ENCODE results near the gene ANXA11. TPM values are rescaled to one million over a fixed set of nuclear protein-coding genes. Genes with fewer than 3 reads are reported as not detected.

Gene ANXA11
- total RNA-seq, 2 donors from 2014 or later, result 271 to 353 TPM

DNA sequence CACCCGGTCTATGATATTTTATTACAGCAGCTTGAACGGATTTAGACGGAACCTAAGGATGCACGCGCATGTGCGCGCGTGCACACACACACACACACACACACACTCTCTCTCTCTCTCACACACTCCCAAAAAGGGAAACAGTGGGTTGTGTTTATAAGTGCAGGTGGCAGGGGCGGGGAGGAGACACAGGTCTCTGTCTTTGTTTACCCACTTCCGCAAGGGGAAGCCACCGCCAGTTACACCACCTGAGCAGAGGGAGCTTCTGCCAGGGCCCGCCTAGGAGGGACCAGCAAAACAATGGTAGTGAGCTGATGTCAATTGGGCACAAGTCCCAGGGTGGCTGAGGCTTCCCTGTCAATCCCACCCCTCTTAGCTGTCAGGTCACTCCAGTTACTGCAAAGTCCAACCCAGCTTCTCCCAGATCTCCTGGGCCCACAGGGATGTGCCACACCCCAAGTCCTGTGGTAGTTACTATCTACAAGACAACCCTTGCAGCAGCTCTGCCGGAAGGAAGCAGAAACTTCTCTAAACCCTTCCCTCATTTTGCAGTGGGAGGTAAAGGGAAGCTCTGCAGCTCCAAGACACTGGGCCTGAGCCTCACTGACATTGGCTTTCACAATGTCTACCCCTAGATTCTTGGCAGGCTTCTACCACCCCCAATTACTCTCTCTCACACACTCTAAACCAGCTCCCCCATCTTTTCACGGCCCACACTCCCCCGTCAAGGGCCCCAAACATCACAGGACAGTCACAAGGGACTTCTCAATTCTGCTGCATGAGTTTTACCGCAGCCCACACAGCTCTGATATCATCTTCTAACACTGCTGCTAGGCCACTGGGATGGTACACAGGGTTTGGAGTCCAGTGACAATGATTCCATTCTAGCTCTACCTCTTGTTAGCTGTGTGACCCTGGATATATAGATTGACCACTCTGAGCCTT lies 17.6 kb downstream of the ANXA11 start:
- TF ChIP-seq, protein P1, sequence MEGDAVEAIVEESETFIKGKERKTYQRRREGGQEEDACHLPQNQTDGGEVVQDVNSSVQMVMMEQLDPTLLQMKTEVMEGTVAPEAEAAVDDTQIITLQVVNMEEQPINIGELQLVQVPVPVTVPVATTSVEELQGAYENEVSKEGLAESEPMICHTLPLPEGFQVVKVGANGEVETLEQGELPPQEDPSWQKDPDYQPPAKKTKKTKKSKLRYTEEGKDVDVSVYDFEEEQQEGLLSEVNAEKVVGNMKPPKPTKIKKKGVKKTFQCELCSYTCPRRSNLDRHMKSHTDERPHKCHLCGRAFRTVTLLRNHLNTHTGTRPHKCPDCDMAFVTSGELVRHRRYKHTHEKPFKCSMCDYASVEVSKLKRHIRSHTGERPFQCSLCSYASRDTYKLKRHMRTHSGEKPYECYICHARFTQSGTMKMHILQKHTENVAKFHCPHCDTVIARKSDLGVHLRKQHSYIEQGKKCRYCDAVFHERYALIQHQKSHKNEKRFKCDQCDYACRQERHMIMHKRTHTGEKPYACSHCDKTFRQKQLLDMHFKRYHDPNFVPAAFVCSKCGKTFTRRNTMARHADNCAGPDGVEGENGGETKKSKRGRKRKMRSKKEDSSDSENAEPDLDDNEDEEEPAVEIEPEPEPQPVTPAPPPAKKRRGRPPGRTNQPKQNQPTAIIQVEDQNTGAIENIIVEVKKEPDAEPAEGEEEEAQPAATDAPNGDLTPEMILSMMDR (IDR thresholded peaks at IDR 0.05), result no peak
- Histone ChIP-seq H3K9ac (ENCODE audit: low read depth in 2 of 2, low read length in 2 of 2) (peak overlapping the region in 1 of 2 donors; percentile 62), H3K27ac (peak overlapping the region; percentile 80), H3K27me3 (no peaks in the 10 kb centered on the region), H3K4me3 (no peak overlapping the region), H3K9me3 (no peaks in the 10 kb centered on the region), H3K36me3 (no peaks in the 10 kb centered on the region), H3K4me1 (peaks cover 18% of the 10 kb centered on the region)
- peak; percentile 79 for DNase-seq
- intact Hi-C loops (cut with DNase I), result no loop called here

DNA sequence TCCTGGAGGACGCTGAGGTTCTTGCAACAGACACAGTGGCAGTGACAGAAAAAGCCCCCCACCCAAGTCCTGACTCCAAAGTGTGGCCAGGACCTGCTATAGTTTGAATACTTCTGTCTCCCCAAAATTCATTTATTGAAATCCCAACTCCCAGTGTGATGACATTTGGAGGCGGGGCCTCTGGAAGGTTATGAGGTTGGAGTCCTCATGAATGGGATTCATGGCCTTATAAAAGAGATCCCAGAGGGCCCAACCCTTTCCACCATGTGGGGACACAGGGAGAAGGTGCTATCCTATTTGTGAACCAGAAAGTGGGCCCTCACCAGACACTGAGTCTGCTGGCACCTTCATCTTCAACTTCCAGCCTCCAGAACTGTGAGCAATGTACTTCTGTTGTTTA lies 18.3 kb downstream of the ANXA11 start:
- intact Hi-C loops (cut with DNase I), result no loop called here
- peak; percentile 53 for DNase-seq
- peak overlapping the region; percentile 80 for H3K27ac ChIP-seq
- H3K27me3 ChIP-seq, result no peaks in the 10 kb centered on the region
- no peak overlapping the region for H3K4me3 ChIP-seq
- peak overlapping the region in 1 of 2 donors; percentile 62 for H3K9ac ChIP-seq (ENCODE audit: low read depth in 2 of 2, low read length in 2 of 2)
- H3K36me3 ChIP-seq, result no peaks in the 10 kb centered on the region
- no peaks in the 10 kb centered on the region for H3K9me3 ChIP-seq
- TF ChIP-seq, protein P1 (IDR thresholded peaks at IDR 0.05), result no peak
- H3K4me1 ChIP-seq, result peaks cover 18% of the 10 kb centered on the region

DNA sequence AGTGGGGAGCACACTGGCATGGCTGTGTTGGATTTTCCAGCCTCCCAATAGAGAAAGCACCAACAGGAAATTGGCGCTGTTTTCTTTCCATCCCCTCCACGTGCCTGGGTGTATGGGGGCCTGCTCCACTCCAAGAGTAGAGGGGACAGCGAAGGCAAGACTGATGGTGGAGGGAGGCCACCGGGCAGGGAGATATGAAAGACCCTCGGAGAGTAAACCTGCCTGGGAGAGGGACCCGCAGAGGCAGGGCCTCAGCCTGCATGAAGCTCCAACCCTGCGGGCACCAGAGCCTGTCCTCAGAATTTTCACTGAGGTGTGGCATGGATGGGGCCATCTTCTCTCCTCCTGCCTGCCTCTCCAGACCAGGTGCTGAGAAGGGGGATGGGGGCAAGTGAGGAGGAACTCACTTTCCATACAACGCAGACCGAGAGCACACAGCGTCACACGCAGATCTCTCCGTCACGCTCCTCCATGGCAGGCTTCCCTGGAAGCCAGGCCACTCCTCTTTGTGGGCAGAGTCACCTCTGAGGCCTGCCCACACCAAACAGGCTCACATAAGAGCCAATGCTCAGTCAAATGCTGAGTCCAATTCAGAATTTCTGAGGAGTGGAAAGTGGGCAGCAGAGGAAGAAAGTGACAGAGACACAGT lies 18.8 kb downstream of the ANXA11 start:
- Histone ChIP-seq H3K9ac (ENCODE audit: low read depth in 2 of 2, low read length in 2 of 2) (no peak overlapping the region), H3K9me3 (no peaks in the 10 kb centered on the region), H3K27me3 (no peaks in the 10 kb centered on the region), H3K36me3 (no peaks in the 10 kb centered on the region), H3K4me3 (no peak overlapping the region), H3K4me1 (peaks cover 18% of the 10 kb centered on the region), H3K27ac (peak overlapping the region; percentile 80)
- TF ChIP-seq, protein P1 (IDR thresholded peaks at IDR 0.05), result no peak
- no peak for DNase-seq
- intact Hi-C loops (cut with DNase I), result no loop called here

DNA sequence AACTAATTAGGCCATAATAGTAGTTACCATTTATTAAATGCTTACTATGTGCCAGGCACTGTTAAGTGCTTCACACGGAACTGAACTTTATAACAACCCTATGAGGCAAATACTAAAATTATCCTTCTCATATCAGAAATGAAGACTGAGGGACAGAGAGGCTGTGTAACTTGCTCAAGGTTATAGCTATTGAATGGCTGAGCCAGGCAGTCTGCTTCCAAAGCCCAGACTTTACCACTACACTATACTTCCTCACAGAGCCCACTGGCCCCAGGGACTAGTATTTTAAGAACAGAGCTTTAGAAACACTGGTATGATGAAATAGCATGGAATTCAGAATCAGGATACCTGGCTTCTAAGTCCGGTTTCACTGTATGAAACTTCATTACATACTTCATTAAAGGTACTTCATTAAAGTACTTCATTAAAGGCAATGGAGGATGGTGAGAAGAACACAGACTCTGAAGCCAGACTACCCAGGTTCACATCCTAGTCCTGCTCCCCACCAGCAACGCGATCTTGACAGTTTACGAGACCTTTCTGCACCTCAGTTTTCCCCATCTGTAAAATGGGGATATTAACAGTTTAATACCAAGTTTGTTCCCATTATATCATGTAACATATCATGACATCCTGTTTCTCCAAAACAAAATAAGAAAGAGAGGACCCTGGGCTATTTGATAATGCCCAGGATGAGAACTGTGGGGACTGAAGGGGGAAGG lies 19.6 kb downstream of the ANXA11 start:
- peaks cover 4% of the 10 kb centered on the region for H3K36me3 ChIP-seq
- H3K4me3 ChIP-seq, result no peak overlapping the region
- TF ChIP-seq, protein P1 (IDR thresholded peaks at IDR 0.05), result no peak
- no peaks in the 10 kb centered on the region for H3K9me3 ChIP-seq
- H3K27ac ChIP-seq, result no peak overlapping the region
- peaks cover 12% of the 10 kb centered on the region for H3K4me1 ChIP-seq
- no peaks in the 10 kb centered on the region for H3K27me3 ChIP-seq
- no peak overlapping the region for H3K9ac ChIP-seq (ENCODE audit: low read depth in 2 of 2, low read length in 2 of 2)
- DNase-seq, result no peak
- intact Hi-C loops (cut with DNase I), result no loop called here

DNA sequence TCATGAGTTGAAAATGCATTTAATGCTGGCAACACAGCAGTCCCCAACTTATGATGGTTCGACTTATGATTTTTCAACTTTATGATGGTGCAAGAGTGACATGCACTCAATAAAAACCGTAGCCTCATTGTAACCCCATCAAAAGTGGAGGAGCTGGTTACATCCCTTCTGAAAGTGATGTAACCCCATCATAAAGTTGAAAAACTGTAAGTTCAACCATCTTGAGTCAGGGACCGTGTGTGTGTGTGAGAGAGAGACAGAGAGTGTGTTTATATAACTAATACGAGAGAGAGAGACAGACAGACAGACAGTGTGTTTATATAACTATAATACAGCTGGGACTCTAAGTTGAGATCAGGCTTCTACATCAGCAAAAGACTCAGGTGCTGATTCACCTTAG lies 21.0 kb downstream of the ANXA11 start:
- Histone ChIP-seq H3K36me3 (peaks cover 7% of the 10 kb centered on the region), H3K27me3 (no peaks in the 10 kb centered on the region), H3K4me3 (no peak overlapping the region), H3K9ac (ENCODE audit: low read depth in 2 of 2, low read length in 2 of 2) (no peak overlapping the region), H3K9me3 (no peaks in the 10 kb centered on the region), H3K4me1 (peaks cover 8% of the 10 kb centered on the region), H3K27ac (no peak overlapping the region)
- intact Hi-C loops (cut with DNase I), result no loop called here
- TF ChIP-seq, protein P1 (IDR thresholded peaks at IDR 0.05), result no peak
- DNase-seq, result no peak

Data from colonic mucosa (tissue), 4 donors.